ENCODE data around the gene COBLL1.
"Not testable (repeated sequence)": the region's sequence is repeated elsewhere in the genome, so short reads cannot be mapped to it uniquely, and the experiment has no call there.

COBLL1 gene

DNA sequence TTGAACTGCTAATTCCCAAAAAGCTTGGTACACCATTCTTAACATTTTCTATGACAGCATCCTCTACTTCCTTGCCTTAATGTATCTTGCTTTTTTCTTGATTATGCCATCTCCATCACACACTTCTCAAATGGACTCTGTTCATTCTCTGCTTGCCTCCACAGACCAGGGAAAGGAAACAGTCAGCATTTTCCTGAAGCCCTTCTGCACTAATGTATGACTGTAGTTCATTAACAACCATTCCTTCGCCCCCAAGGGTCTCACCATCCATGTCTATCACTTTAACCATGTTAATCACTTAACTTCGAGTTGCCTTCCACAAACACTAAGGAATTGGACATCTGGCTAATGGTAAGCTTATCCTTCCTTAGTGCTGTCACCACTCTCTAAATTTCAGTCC lies 54.8 kb downstream of the COBLL1 start:
- DNase-seq (ENCODE audit: low read depth): no peak

DNA sequence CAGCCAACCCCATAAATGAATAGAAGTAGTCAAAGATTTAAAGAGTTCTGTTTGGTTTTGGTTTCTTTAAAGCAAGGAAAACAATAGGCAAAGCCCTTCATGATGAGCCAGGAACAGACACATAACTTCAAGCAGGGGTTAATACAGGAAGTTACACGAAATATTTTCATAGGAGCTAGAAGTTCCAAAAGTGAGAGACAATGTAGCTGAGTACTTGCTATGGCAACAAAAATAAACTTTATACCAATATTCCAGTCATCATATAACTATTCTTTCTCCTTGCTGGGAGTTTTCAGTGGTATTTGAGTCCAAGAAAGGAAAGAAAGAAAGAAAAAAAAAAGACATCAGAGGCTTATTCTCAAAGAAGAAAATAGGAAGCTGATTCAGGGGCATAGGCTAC lies 56.2 kb downstream of the COBLL1 start:
- no peak for DNase-seq (ENCODE audit: low read depth)

DNA sequence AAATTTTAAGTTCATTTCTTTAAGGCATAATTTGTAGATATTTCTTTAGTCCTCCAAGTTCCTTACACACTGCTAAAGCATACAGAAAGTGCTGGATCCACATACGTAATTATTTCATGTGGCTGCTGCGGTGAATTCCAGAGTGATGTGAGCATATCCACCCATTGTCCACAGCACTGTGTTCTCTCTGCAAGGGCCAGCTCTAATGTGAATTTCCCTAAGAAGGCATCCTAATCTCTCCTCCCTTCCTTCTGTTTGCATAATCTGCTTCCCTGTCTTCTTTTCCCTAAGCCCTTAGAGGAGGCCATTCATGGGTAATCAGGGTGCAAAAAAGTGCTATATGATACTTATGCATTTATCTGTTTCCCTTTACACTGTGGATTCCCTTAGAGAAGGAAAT lies 57.2 kb downstream of the COBLL1 start:
- no peak for DNase-seq (ENCODE audit: low read depth)

- peak; percentile 59 for DNase-seq (ENCODE audit: low read depth)
These were observed 59.3 kb downstream of the COBLL1 start for GRCh38 chr2:164782323-164782722.

GRCh38 chr2:164781394-164781793 lies 60.2 kb downstream of the COBLL1 start:
- DNase-seq (ENCODE audit: low read depth): no peak

DNA sequence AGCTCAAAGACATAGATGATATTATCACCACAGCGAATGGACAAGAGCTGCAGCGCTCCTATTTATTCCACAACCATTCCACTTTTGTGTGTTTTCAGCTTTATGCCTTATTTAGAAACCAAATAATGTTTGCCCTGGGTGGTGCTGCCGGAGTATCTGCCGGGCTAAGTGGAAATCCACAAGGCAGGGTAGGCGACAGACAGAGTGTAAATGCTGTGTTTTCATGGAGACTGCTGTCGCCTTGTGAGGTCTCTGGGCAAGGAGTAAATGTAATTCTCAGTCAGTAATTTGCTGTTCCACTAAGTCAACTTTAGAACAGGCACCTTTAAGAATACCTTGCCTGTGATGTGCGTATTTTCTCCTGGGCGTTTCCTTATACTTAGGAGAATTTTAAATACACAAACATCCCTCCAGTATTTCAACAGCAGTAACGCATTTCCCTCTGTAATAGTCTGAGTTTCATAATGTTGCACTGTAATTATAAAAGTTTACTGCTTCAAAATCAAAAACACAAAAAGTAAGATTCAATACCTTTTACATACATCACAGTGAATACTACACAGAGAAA lies 60.9 kb downstream of the COBLL1 start:
- no peak for DNase-seq (ENCODE audit: low read depth)

GRCh38 chr2:164779383-164780057 lies 62.1 kb downstream of the COBLL1 start:
- no peak for DNase-seq (ENCODE audit: low read depth)

GRCh38 chr2:164778723-164779122 lies 62.9 kb downstream of the COBLL1 start:
- no peak for DNase-seq (ENCODE audit: low read depth)

DNA sequence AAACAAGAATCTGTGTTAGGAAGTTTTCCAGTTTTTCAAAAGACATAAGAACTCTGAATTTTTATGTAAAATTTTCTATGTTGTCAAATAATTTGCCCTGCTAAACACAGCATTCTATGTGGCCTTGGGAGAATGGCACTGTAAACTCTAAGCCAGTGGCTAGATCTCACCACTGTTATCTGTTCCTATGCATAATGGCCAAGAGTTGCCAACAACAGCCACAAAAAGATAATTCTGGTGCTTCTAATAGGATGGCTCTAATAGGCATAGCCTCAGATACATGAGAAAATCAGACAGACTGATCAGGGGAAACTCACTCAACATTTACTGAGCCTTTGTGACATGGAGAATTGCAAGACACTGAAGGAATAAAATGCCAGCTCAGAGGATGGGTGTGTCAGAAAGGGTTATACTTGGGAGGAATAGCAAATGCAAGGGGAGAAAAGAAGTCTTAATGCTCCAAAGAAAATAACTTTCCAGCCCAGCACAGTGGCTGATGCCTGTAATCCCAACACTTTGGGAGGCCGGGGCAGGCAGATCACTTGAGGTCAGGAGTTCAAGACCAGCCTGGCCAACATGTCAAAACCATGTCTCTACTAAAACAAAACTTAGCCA lies 63.7 kb downstream of the COBLL1 start:
- no peak for DNase-seq (ENCODE audit: low read depth)

DNA sequence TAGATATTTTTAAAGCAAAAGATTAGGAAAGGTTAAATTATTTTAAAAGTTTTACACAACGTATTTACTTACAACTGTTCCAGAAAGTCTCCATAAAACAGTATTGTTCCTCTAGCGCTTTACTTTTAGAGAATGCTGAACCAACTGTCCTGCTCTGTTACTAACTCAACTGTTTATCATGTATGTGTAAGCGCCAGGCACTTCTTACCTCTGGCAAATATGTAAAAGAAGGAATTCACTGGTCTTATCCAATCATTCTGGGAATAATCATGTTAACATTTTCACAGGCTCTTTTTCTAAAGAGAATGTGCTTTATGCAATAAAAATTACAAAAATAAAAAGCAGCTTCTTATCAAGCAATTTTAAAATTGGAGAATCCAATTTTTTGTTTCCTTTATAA lies 68.0 kb downstream of the COBLL1 start:
- DNase-seq (ENCODE audit: low read depth): no peak

DNA sequence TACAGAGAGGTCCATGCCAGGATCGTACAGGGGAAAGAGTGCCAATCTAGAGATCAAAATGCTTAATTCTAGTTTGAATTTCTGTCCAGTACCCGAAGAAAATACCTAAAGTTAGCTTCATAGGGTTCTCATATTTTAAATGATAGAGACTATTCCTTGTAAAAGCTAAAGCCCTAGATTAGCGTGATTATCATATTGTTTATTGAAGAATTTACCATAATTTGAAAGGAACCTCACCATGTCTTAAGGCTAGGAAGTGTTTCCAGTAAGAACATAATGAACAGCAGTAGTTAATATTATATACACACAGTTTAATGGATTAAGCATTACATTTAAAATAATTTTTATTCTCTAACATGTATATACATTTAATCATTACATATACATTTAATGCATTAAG lies 68.5 kb downstream of the COBLL1 start:
- DNase-seq (ENCODE audit: low read depth): no peak

- DNase-seq (ENCODE audit: low read depth): no peak
These were observed 69.7 kb downstream of the COBLL1 start for GRCh38 chr2:164771897-164772296.

- no peak for DNase-seq (ENCODE audit: low read depth)
These were observed 71.2 kb downstream of the COBLL1 start for GRCh38 chr2:164770421-164770916.

DNA sequence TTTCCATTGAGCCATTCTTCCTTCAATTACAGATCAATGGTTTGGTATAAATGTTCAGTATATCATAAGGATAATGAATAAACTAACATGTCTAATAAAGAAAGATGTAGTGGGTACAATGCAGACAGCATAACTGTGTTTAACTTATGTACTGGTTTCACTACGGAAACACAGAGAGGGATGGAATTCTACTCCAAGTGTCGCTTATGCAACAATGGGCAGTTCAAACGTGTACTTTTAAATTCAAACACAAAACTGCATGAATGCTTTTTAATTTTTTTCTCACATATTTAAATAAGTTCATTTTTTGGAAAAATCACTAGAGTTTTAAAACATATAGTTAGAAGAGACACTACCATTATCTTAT lies 74.7 kb downstream of the COBLL1 start:
- no peak for DNase-seq (ENCODE audit: low read depth)

GRCh38 chr2:164766216-164766953 lies 75.2 kb downstream of the COBLL1 start:
- DNase-seq (ENCODE audit: low read depth): no peak

DNA sequence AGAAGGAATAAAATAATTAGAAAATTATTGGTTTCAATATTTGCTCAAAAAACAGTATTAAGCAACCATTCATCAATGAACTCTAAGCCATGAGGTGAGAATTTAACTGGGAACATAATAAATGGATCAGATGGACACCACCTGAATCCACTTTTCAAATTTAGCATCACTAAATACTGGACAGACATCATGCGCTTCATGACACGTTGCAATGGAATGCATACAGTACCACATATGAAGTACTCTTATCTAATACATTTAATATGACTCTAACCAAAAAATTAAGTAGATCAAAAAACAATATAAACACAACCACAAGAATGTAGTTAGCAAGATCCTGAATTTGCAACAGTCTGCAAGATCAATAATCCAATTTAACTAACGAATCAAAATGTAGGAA lies 76.6 kb downstream of the COBLL1 start:
- no peak for DNase-seq (ENCODE audit: low read depth)

DNA sequence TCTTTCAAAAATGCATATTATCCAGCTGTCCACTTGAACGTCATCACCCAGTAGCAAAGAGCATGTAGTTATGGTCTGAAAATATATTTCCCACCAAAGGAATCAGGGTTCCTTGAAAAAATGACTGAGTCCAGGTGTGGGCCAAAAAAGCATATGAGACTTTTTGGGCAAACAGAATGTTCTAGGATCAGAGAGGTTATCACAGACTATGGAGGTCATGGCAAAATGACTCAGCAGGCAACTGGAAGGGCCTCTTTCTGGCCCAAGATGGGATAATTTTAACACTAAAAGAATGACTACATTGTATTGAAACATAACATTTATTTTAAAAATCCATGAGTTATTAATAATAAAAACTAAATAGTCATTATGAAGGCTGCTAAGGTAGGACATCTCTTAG lies 77.1 kb downstream of the COBLL1 start:
- no peak for DNase-seq (ENCODE audit: low read depth)

- no peak for DNase-seq (ENCODE audit: low read depth)
These were observed 78.2 kb downstream of the COBLL1 start for GRCh38 chr2:164763431-164763830.

DNA sequence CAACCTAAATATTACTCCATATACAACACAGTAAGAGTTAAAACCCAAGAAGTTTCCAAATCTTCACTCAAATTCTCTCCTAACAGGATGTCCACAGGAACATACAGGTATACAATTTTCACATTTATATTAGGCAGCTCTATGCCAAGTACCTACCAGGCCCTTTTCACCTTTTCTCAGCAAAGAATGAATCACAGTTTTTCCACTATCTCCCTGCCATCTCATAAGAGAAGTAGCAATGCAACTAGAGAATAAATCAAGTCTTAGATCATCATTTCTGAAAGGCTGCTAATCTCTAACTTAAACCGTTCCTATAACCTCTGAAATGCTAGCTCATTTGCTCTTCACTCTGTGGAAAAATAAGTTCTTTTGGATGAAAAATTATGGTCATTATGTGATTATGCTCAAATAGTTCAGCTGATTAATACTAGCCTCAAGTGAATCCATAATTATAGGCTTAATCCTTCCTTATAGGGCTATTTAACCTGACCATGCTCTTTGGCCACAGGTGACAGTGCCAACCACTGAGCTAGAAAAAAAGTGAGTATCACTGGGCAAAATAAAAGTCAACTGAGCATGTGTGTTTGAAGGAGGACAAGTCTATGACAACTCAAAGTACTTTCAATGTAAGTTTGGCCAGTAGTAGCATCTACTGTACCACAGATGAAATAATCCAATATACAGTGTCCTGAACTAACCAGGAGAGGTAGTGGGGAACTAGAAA lies 79.7 kb downstream of the COBLL1 start:
- DNase-seq (ENCODE audit: low read depth): no peak

- not testable (repeated sequence) for DNase-seq (ENCODE audit: low read depth)
These were observed 80.4 kb downstream of the COBLL1 start for GRCh38 chr2:164761201-164761600.

DNA sequence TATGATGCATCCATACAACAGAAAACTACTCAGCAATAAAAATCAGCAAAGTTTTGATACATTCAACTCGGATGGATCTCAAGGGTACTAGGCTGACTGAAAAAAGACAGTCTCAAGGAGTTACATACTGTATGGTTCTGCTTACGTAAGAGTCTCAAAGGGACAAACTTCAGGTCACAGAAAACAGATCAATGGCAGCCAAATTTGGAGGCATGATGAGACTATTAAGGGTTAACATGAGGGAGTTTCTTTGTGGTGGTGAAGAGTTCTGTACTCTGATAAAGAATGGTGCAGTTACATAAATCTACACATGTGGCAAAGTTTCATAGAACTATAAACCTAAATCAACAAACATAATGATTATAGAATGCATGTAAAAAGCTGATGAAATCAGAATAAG lies 81.4 kb downstream of the COBLL1 start:
- no peak for DNase-seq (ENCODE audit: low read depth)

Data from fibroblast of the conjunctiva (primary cell).